Measurements from ENCODE around the gene RAD23A. TPM values are rescaled to one million over a fixed set of nuclear protein-coding genes. Genes with fewer than 3 reads are reported as not detected.

RAD23A gene
- total RNA-seq, 1 donor from 2014 or later: 40.6 TPM

GRCh38 chr19:12985049-12985776 lies 39.6 kb downstream of the RAD23A start:
- TF ChIP-seq EZH2 (IDR thresholded peaks at IDR 0.05; ENCODE audit: insufficient read depth, low read length) (no peak), CTCF (IDR thresholded peaks at IDR 0.05; ENCODE audit: insufficient read depth, low read depth, low read length) (no peak)
- Mint-ChIP-seq H3K27ac (ENCODE audit: unreplicated experiment) (no peak overlapping the region), H3K9me3 (ENCODE audit: unreplicated experiment) (no peaks in the 10 kb centered on the region), H3K4me3 (ENCODE audit: unreplicated experiment) (no peak overlapping the region), H3K27me3 (ENCODE audit: low read depth, unreplicated experiment) (peaks cover 27% of the 10 kb centered on the region), H3K36me3 (ENCODE audit: low read depth, unreplicated experiment) (peaks cover 2% of the 10 kb centered on the region), H3K4me1 (ENCODE audit: low read depth, unreplicated experiment) (peaks cover 2% of the 10 kb centered on the region)
- DNase-seq (ENCODE audit: low read depth): peak; percentile 74
- Histone ChIP-seq H4K20me1 (ENCODE audit: insufficient read depth, low read length) (no peaks in the 10 kb centered on the region), H3K4me3 (ENCODE audit: insufficient read depth, low read depth, low read length) (no peak overlapping the region), H3K27me3 (ENCODE audit: insufficient read depth, low read length) (no peaks in the 10 kb centered on the region), H3K79me2 (ENCODE audit: insufficient read depth, low read length) (no peaks in the 10 kb centered on the region), H3K4me2 (ENCODE audit: low read length) (peak overlapping the region; percentile 38), H3K27ac (ENCODE audit: low read depth, low read length) (no peak overlapping the region), H3K9me3 (ENCODE audit: insufficient read depth, low read depth, low read length) (no peaks in the 10 kb centered on the region), H3K36me3 (ENCODE audit: insufficient read depth, low read length) (no peaks in the 10 kb centered on the region), H2AFZ (ENCODE audit: low read depth, low read length) (no peak overlapping the region), H3K9ac (ENCODE audit: low read length) (peak overlapping the region; percentile 27), H3K4me1 (ENCODE audit: insufficient read depth, low read length) (peaks cover 18% of the 10 kb centered on the region)
- peak; percentile 70 for FAIRE-seq

GRCh38 chr19:12986726-12987125 lies 41.1 kb downstream of the RAD23A start:
- H2AFZ ChIP-seq (ENCODE audit: low read depth, low read length): no peak overlapping the region
- TF ChIP-seq EZH2 (IDR thresholded peaks at IDR 0.05; ENCODE audit: insufficient read depth, low read length) (no peak), CTCF (IDR thresholded peaks at IDR 0.05; ENCODE audit: insufficient read depth, low read depth, low read length) (no peak)
- H3K9me3 ChIP-seq (ENCODE audit: insufficient read depth, low read depth, low read length): no peaks in the 10 kb centered on the region
- peaks cover 2% of the 10 kb centered on the region for H3K4me1 Mint-ChIP-seq (ENCODE audit: low read depth, unreplicated experiment)
- H3K36me3 ChIP-seq (ENCODE audit: insufficient read depth, low read length): no peaks in the 10 kb centered on the region
- H3K4me3 ChIP-seq (ENCODE audit: insufficient read depth, low read depth, low read length): no peak overlapping the region
- H4K20me1 ChIP-seq (ENCODE audit: insufficient read depth, low read length): no peaks in the 10 kb centered on the region
- FAIRE-seq: no peak
- H3K36me3 Mint-ChIP-seq (ENCODE audit: low read depth, unreplicated experiment): peaks cover 2% of the 10 kb centered on the region
- DNase-seq (ENCODE audit: low read depth): no peak
- no peak overlapping the region for H3K27ac Mint-ChIP-seq (ENCODE audit: unreplicated experiment)
- H3K79me2 ChIP-seq (ENCODE audit: insufficient read depth, low read length): no peaks in the 10 kb centered on the region
- no peak overlapping the region for H3K4me3 Mint-ChIP-seq (ENCODE audit: unreplicated experiment)
- H3K4me2 ChIP-seq (ENCODE audit: low read length): no peak overlapping the region
- no peak overlapping the region for H3K27ac ChIP-seq (ENCODE audit: low read depth, low read length)
- H3K9ac ChIP-seq (ENCODE audit: low read length): no peak overlapping the region
- peaks cover 18% of the 10 kb centered on the region for H3K4me1 ChIP-seq (ENCODE audit: insufficient read depth, low read length)
- no peaks in the 10 kb centered on the region for H3K27me3 ChIP-seq (ENCODE audit: insufficient read depth, low read length)
- no peaks in the 10 kb centered on the region for H3K9me3 Mint-ChIP-seq (ENCODE audit: unreplicated experiment)
- H3K27me3 Mint-ChIP-seq (ENCODE audit: low read depth, unreplicated experiment): peaks cover 35% of the 10 kb centered on the region

- peaks cover 2% of the 10 kb centered on the region for H3K36me3 Mint-ChIP-seq (ENCODE audit: low read depth, unreplicated experiment)
- H3K4me1 ChIP-seq (ENCODE audit: insufficient read depth, low read length): peaks cover 18% of the 10 kb centered on the region
- no peak overlapping the region for H3K27ac ChIP-seq (ENCODE audit: low read depth, low read length)
- H3K9me3 Mint-ChIP-seq (ENCODE audit: unreplicated experiment): peaks cover under 1% of the 10 kb centered on the region
- H3K4me2 ChIP-seq (ENCODE audit: low read length): no peak overlapping the region
- H3K27ac Mint-ChIP-seq (ENCODE audit: unreplicated experiment): no peak overlapping the region
- H3K4me3 ChIP-seq (ENCODE audit: insufficient read depth, low read depth, low read length): no peak overlapping the region
- no peak overlapping the region for H2AFZ ChIP-seq (ENCODE audit: low read depth, low read length)
- H3K4me1 Mint-ChIP-seq (ENCODE audit: low read depth, unreplicated experiment): peaks cover 2% of the 10 kb centered on the region
- no peaks in the 10 kb centered on the region for H3K27me3 ChIP-seq (ENCODE audit: insufficient read depth, low read length)
- no peaks in the 10 kb centered on the region for H4K20me1 ChIP-seq (ENCODE audit: insufficient read depth, low read length)
- H3K79me2 ChIP-seq (ENCODE audit: insufficient read depth, low read length): no peaks in the 10 kb centered on the region
- H3K4me3 Mint-ChIP-seq (ENCODE audit: unreplicated experiment): no peak overlapping the region
- DNase-seq (ENCODE audit: low read depth) (no peak), FAIRE-seq (no peak)
- peaks cover 37% of the 10 kb centered on the region for H3K27me3 Mint-ChIP-seq (ENCODE audit: low read depth, unreplicated experiment)
- H3K9ac ChIP-seq (ENCODE audit: low read length): no peak overlapping the region
- TF ChIP-seq EZH2 (IDR thresholded peaks at IDR 0.05; ENCODE audit: insufficient read depth, low read length): no peak
- no peak for TF ChIP-seq CTCF (IDR thresholded peaks at IDR 0.05; ENCODE audit: insufficient read depth, low read depth, low read length)
- no peaks in the 10 kb centered on the region for H3K36me3 ChIP-seq (ENCODE audit: insufficient read depth, low read length)
- H3K9me3 ChIP-seq (ENCODE audit: insufficient read depth, low read depth, low read length): no peaks in the 10 kb centered on the region
Measured at GRCh38 chr19:12987190-12987589, 41.5 kb downstream of the RAD23A start.

Data from astrocyte (in vitro differentiated cells and primary cell).